ENCODE results near the gene RASGRF1. TPM values are rescaled to one million over a fixed set of nuclear protein-coding genes. Genes with fewer than 3 reads are reported as not detected.

Gene RASGRF1
- total and polyA plus RNA-seq, 7 donors: 0.03 to 0.05 TPM; not detected in 5

GRCh38 chr15:79067969-79068368 is 22.6 kb downstream of the RASGRF1 start:
- Histone ChIP-seq H3K4me1 (no peaks in the 10 kb centered on the region), H3K27ac (no peak overlapping the region), H3K36me3 (ENCODE audit: insufficient read depth in 1 of 2, low read depth in 1 of 2) (no peaks in the 10 kb centered on the region), H3K4me3 (no peak overlapping the region), H3K27me3 (ENCODE audit: insufficient read depth in 3 of 3, low read length in 2 of 3) (no peaks in the 10 kb centered on the region), H3K9me3 (no peaks in the 10 kb centered on the region)
- no peak for ATAC-seq
- WGBS, 3 donors: 49 to 67% (median 53%) methylated on average over 3 of the region's 3 CpGs
- intact Hi-C loops (cut with DNase I): no loop called here
- DNase-seq: no peak
- TF ChIP-seq CTCF (IDR thresholded peaks at IDR 0.05): no peak

- no peaks in the 10 kb centered on the region for H3K27me3 ChIP-seq (ENCODE audit: insufficient read depth in 3 of 3, low read length in 2 of 3)
- no peak overlapping the region for H3K4me3 ChIP-seq
- 58 to 65% (median 62%) methylated on average over 8 of the region's 8 CpGs for WGBS, 3 donors
- ATAC-seq (no peak), DNase-seq (no peak)
- H3K36me3 ChIP-seq (ENCODE audit: insufficient read depth in 1 of 2, low read depth in 1 of 2): no peaks in the 10 kb centered on the region
- H3K27ac ChIP-seq: no peak overlapping the region
- no peaks in the 10 kb centered on the region for H3K9me3 ChIP-seq
- H3K4me1 ChIP-seq: no peaks in the 10 kb centered on the region
- intact Hi-C loops (cut with DNase I): no loop called here
- TF ChIP-seq CTCF (IDR thresholded peaks at IDR 0.05): no peak
These were observed 23.3 kb downstream of the RASGRF1 start for GRCh38 chr15:79067072-79067833.

- Histone ChIP-seq H3K36me3 (ENCODE audit: insufficient read depth in 1 of 2, low read depth in 1 of 2) (no peaks in the 10 kb centered on the region), H3K27ac (no peak overlapping the region), H3K27me3 (ENCODE audit: insufficient read depth in 3 of 3, low read length in 2 of 3) (no peaks in the 10 kb centered on the region), H3K9me3 (no peaks in the 10 kb centered on the region), H3K4me1 (no peaks in the 10 kb centered on the region), H3K4me3 (no peak overlapping the region)
- no peak for ATAC-seq
- no peak for DNase-seq
- 55 to 75% (median 62%) methylated on average over 4 to 6 of the region's 6 CpGs for whole genome bisulfite sequencing, 3 donors
- intact Hi-C loops (cut with DNase I): no loop called here
- TF ChIP-seq CTCF (IDR thresholded peaks at IDR 0.05): no peak
These were observed 24.0 kb downstream of the RASGRF1 start for GRCh38 chr15:79066391-79067071.

- H3K36me3 ChIP-seq (ENCODE audit: insufficient read depth in 1 of 2, low read depth in 1 of 2): no peaks in the 10 kb centered on the region
- ATAC-seq: no peak
- no peak for DNase-seq
- no peak overlapping the region for H3K4me3 ChIP-seq
- no peak for TF ChIP-seq CTCF (IDR thresholded peaks at IDR 0.05)
- 71 to 79% (median 79%) methylated on average over 8 of the region's 8 CpGs for WGBS, 3 donors
- H3K4me1 ChIP-seq: no peaks in the 10 kb centered on the region
- no peaks in the 10 kb centered on the region for H3K27me3 ChIP-seq (ENCODE audit: insufficient read depth in 3 of 3, low read length in 2 of 3)
- no peaks in the 10 kb centered on the region for H3K9me3 ChIP-seq
- intact Hi-C loops (cut with DNase I): no loop called here
- H3K27ac ChIP-seq: no peak overlapping the region
These were observed 24.7 kb downstream of the RASGRF1 start for GRCh38 chr15:79065706-79066376.
